HepG2 (cell line): ENCODE results near the gene SCGB1D4. TPM values are rescaled to one million over a fixed set of nuclear protein-coding genes. Genes with fewer than 3 reads are reported as not detected.

ENCODE experiments used
- CREM ChIP-seq, 2 experiments: sonication (generic) in 1 of 2; formaldehyde crosslinking in 1 of 2; IDR thresholded peaks; 2 replicates each; pipeline versions ENCODE4 v1.4.0 to v1.6.1; 2016 to 2020; ENCODE audit warnings: antibody characterized with exemption in 1 of 2, mild to moderate bottlenecking in 1 of 2, missing genetic modification reagents in 1 of 2
- CTCF ChIP-seq: sonication (generic); formaldehyde crosslinking; IDR thresholded peaks from 2 replicates; pipeline ENCODE4 v1.5.0; 2020; ENCODE audit warnings: mild to moderate bottlenecking, missing genetic modification reagents, moderate library complexity
- DRAP1 ChIP-seq: IDR thresholded peaks from 2 replicates; pipeline ENCODE4 v1.6.1; 2016; ENCODE audit warnings: missing genetic modification reagents, missing compliant biosample characterization
- ELF3 ChIP-seq: IDR thresholded peaks from 2 replicates; pipeline ENCODE4 v1.6.1; 2016; ENCODE audit warnings: missing genetic modification reagents, missing compliant biosample characterization
- FOXA1 ChIP-seq, 2 experiments: fragments of 450-650 bp in 1 of 2; sonication (generic) in 1 of 2; formaldehyde crosslinking in 1 of 2; IDR thresholded peaks; 2 replicates each; pipeline versions ENCODE4 v1.4.0 to v1.6.1; 2016 to 2020; ENCODE audit warnings: missing genetic modification reagents in 1 of 2
- FOXJ3 ChIP-seq: sonication (generic); formaldehyde crosslinking; IDR thresholded peaks from 2 replicates; pipeline ENCODE4 v1.4.0; 2020; ENCODE audit warnings: missing genetic modification reagents, mild to moderate bottlenecking, borderline replicate concordance
- HIC2 ChIP-seq: sonication (generic); formaldehyde crosslinking; IDR thresholded peaks from 2 replicates; pipeline ENCODE4 v1.9.0; 2022; ENCODE audit warnings: low read depth, missing genetic modification reagents
- MED1 ChIP-seq: sonication (generic); formaldehyde crosslinking; IDR thresholded peaks from 2 replicates; pipeline ENCODE4 v1.4.0; 2020; ENCODE audit warnings: missing genetic modification reagents
- MXD1 ChIP-seq: sonication (generic); formaldehyde crosslinking; IDR thresholded peaks from 2 replicates; pipeline ENCODE4 v1.4.0; 2020; ENCODE audit warnings: mild to moderate bottlenecking, missing genetic modification reagents
- NR2F2 ChIP-seq: IDR thresholded peaks from 2 replicates; pipeline ENCODE4 v1.6.1; 2012; ENCODE audit warnings: low read depth, inconsistent platforms, borderline replicate concordance
- RARA ChIP-seq: IDR thresholded peaks from 2 replicates; pipeline ENCODE4 v1.6.1; 2016; ENCODE audit warnings: missing genetic modification reagents, missing compliant biosample characterization
- SNAPC4 ChIP-seq: sonication (generic); formaldehyde crosslinking; IDR thresholded peaks from 2 replicates; pipeline ENCODE4 v1.4.0; 2020; ENCODE audit warnings: mild to moderate bottlenecking, missing genetic modification reagents
- SOX13 ChIP-seq, 3 experiments: fragments of 450-650 bp in 1 of 3; sonication (generic) in 1 of 3; formaldehyde crosslinking in 1 of 3; IDR thresholded peaks in 2 of 3; conservative IDR thresholded peaks in 1 of 3; 2 replicates each; pipeline versions ENCODE4 v1.5.0 to v1.6.1; 2016 to 2020; ENCODE audit warnings: antibody characterized with exemption in 1 of 3, mild to moderate bottlenecking in 1 of 3, missing compliant biosample characterization in 1 of 3, missing genetic modification reagents in 1 of 3, moderate library complexity in 1 of 3
- TCF12 ChIP-seq, 2 experiments: fragments of 450-650 bp in 1 of 2; sonication (generic) in 1 of 2; formaldehyde crosslinking in 1 of 2; IDR thresholded peaks; 2 replicates each; pipeline versions ENCODE4 v1.6.1 to v1.8.0; 2017 to 2022; ENCODE audit warnings: antibody characterized with exemption in 1 of 2, mild to moderate bottlenecking in 1 of 2, missing genetic modification reagents in 1 of 2, moderate library complexity in 1 of 2
- ZGPAT ChIP-seq: IDR thresholded peaks from 2 replicates; pipeline ENCODE4 v1.6.1; 2016; ENCODE audit warnings: mild to moderate bottlenecking
- polyA plus RNA-seq, 8 experiments: library from polyadenylated mRNA; depleted of rRNA in 3 of 8; stranded (reverse) in 7 of 8; unstranded in 1 of 8; fragments of >200 nt; fragmentation: Illumina TruSeq in 4 of 8; extraction: Trizol in 4 of 8; gene quantifications; 2 replicates each; pipeline versions ENCODE4 v1.2.1 to v1.2.3, GENCODE V29; 2011 to 2016; ENCODE audit warnings: low read depth in 4 of 8, missing spikeins in 1 of 8, mixed read lengths in 1 of 8; ENCODE audit not compliant: insufficient read depth in 1 of 8
- total RNA-seq, 5 experiments: library from RNA; depleted of rRNA; stranded (reverse); fragments of >200 nt; fragmentation: Illumina TruSeq; extraction: Trizol; gene quantifications; 2 replicates each; pipeline ENCODE4 v1.2.3, GENCODE V29; 2016; ENCODE audit warnings: low read depth in 1 of 5

SCGB1D4 gene
- total and polyA plus RNA-seq, 2 of the 13 experiments (the other 11 are each of a cell fraction or from before 2014, with no cell fraction given), result not detected

- TF ChIP-seq FOXJ3 (CRISPR knock-in tag), result no peak
- 0 out of 2 replicates have a peak, but pooled peaks have one; percentile 45 for TF ChIP-seq DRAP1 (CRISPR knock-in tag)
- peak; percentile 42; the same call in 1 of the 2 replicates for TF ChIP-seq HIC2
- 0 out of 2 replicates have a peak, but pooled peaks have one; percentile 34 for TF ChIP-seq SNAPC4 (CRISPR knock-in tag)
- peak; percentile 74; the same call in 1 of the 2 replicates for TF ChIP-seq MED1 (CRISPR knock-in tag)
- 0 out of 2 replicates have a peak, but pooled peaks have one; percentile 26 for TF ChIP-seq ZGPAT (CRISPR knock-in tag)
- TF ChIP-seq TCF12 (IDR thresholded peaks at IDR 0.05), result no peak
- 0 out of 2 replicates have a peak, but pooled peaks have one; percentile 47 for TF ChIP-seq TCF12 (CRISPR knock-in tag; IDR thresholded peaks at IDR 0.05)
- no peak for TF ChIP-seq NR2F2
- TF ChIP-seq MXD1 (CRISPR knock-in tag), result no peak
- peak; percentile 58; the same call in 1 of the 2 replicates for TF ChIP-seq CREM (IDR thresholded peaks at IDR 0.05)
- no peak for TF ChIP-seq CREM (CRISPR knock-in tag; IDR thresholded peaks at IDR 0.05)
- peak; percentile 57 for TF ChIP-seq CTCF (CRISPR knock-in tag)
- no peak for TF ChIP-seq FOXA1 (IDR thresholded peaks at IDR 0.05)
- peak; percentile 51; the same call in 1 of the 2 replicates for TF ChIP-seq FOXA1 (CRISPR knock-in tag; IDR thresholded peaks at IDR 0.05)
- TF ChIP-seq RARA (CRISPR knock-in tag), result peak; percentile 69
- no peak for TF ChIP-seq SOX13 (IDR thresholded peaks at IDR 0.05)
- peak in 1 of 2 experiments; percentile 55; a peak in 2 of 4 replicates for TF ChIP-seq SOX13 (CRISPR knock-in tag; conservative IDR thresholded peaks at IDR 0.05 in 1 of 2, IDR thresholded peaks at IDR 0.05 in 1 of 2)
- peak; percentile 70 for TF ChIP-seq ELF3 (CRISPR knock-in tag)
Observed at GRCh38 chr11:62340269-62340901, 41.5 kb upstream of the SCGB1D4 start (continued).
